PFSK-1 (cell line): ENCODE results near the gene KBTBD7.

ENCODE experiments used
- FOXP2 ChIP-seq: optimal IDR thresholded peaks from 2 replicates; pipeline ENCODE3; 2011; ENCODE audit warnings: borderline replicate concordance, control low read depth, inconsistent platforms; ENCODE audit not compliant: insufficient read depth; ENCODE audit errors: extremely low read length, extremely low read depth
- POLR2AphosphoS5 ChIP-seq: IDR thresholded peaks from 2 replicates; pipeline ENCODE4 v1.6.1; 2012; ENCODE audit warnings: low read depth, mild to moderate bottlenecking, control low read depth, low read length, moderate library complexity
- REST ChIP-seq, 2 experiments: IDR thresholded peaks; 2 replicates each; pipeline versions ENCODE4 v1.6.1 to v1.8.0; 2011 to 2012; ENCODE audit warnings: low read depth in 2 of 2, low read length in 2 of 2, control low read depth in 1 of 2, inconsistent platforms in 1 of 2, mild to moderate bottlenecking in 1 of 2, moderate library complexity in 1 of 2; ENCODE audit not compliant: insufficient read depth in 1 of 2
- SIN3A ChIP-seq: IDR thresholded peaks from 2 replicates; pipeline ENCODE4 v1.6.1; 2012; ENCODE audit warnings: mild to moderate bottlenecking, low read length, moderate library complexity, borderline replicate concordance; ENCODE audit not compliant: insufficient read depth
- TAF1 ChIP-seq: IDR thresholded peaks from 2 replicates; pipeline ENCODE4 v1.6.1; 2012; ENCODE audit warnings: low read length, control low read depth, borderline replicate concordance; ENCODE audit not compliant: insufficient read depth

The KBTBD7 gene

GRCh38 chr13:41222259-41222852 is 28.0 kb upstream of the KBTBD7 start:
- no peak for TF ChIP-seq FOXP2
- TF ChIP-seq TAF1, result no peak
- TF ChIP-seq REST (IDR thresholded peaks at IDR 0.05; ENCODE audit: insufficient read depth in 1 of 2, low read depth in 2 of 2, low read length in 2 of 2), result no peak
- TF ChIP-seq SIN3A, result no peak
- TF ChIP-seq POLR2AphosphoS5, result no peak

- TF ChIP-seq TAF1, result no peak
- TF ChIP-seq SIN3A, result no peak
- TF ChIP-seq REST (IDR thresholded peaks at IDR 0.05; ENCODE audit: insufficient read depth in 1 of 2, low read depth in 2 of 2, low read length in 2 of 2), result no peak
- no peak for TF ChIP-seq FOXP2
- TF ChIP-seq POLR2AphosphoS5, result no peak
These were observed 26.0 kb upstream of the KBTBD7 start for GRCh38 chr13:41220401-41220800.

- no peak for TF ChIP-seq REST (IDR thresholded peaks at IDR 0.05; ENCODE audit: insufficient read depth in 1 of 2, low read depth in 2 of 2, low read length in 2 of 2)
- TF ChIP-seq SIN3A, result no peak
These were observed 21.8 kb upstream of the KBTBD7 start for GRCh38 chr13:41216160-41216559.

- no peak for TF ChIP-seq FOXP2
- TF ChIP-seq TAF1, result no peak
- TF ChIP-seq REST (IDR thresholded peaks at IDR 0.05; ENCODE audit: insufficient read depth in 1 of 2, low read depth in 2 of 2, low read length in 2 of 2), result no peak
- TF ChIP-seq SIN3A, result no peak
- no peak for TF ChIP-seq POLR2AphosphoS5
These were observed 19.6 kb upstream of the KBTBD7 start for GRCh38 chr13:41213919-41214318.

- TF ChIP-seq SIN3A, result no peak
- TF ChIP-seq REST (IDR thresholded peaks at IDR 0.05; ENCODE audit: insufficient read depth in 1 of 2, low read depth in 2 of 2, low read length in 2 of 2), result no peak
- TF ChIP-seq POLR2AphosphoS5, result no peak
- TF ChIP-seq TAF1, result no peak
- no peak for TF ChIP-seq FOXP2
These were observed 18.9 kb upstream of the KBTBD7 start for GRCh38 chr13:41213316-41213715.
